NCI-H187 treated with DMSO at 0.1 percent for 48 hours (cell line): ENCODE results near the gene ITGAE.

ENCODE experiments used
- DNase-seq: peaks from one replicate; lab custom pipeline; 2025; lab: John Stamatoyannopoulos, UW

The ITGAE gene

GRCh38 chr17:3667366-3668278, 133.4 kb downstream of the ITGAE start:
- DNase-seq: no peak

- no peak for DNase-seq
These were observed 134.5 kb downstream of the ITGAE start for GRCh38 chr17:3666516-3666915.

GRCh38 chr17:3665834-3666233, 135.2 kb downstream of the ITGAE start:
- no peak for DNase-seq
